ENCODE results near the gene TJP1.

Gene TJP1

GRCh38 chr15:29863438-29863837 lies 41.2 kb upstream of the TJP1 start:
- TF ChIP-seq, protein P1, sequence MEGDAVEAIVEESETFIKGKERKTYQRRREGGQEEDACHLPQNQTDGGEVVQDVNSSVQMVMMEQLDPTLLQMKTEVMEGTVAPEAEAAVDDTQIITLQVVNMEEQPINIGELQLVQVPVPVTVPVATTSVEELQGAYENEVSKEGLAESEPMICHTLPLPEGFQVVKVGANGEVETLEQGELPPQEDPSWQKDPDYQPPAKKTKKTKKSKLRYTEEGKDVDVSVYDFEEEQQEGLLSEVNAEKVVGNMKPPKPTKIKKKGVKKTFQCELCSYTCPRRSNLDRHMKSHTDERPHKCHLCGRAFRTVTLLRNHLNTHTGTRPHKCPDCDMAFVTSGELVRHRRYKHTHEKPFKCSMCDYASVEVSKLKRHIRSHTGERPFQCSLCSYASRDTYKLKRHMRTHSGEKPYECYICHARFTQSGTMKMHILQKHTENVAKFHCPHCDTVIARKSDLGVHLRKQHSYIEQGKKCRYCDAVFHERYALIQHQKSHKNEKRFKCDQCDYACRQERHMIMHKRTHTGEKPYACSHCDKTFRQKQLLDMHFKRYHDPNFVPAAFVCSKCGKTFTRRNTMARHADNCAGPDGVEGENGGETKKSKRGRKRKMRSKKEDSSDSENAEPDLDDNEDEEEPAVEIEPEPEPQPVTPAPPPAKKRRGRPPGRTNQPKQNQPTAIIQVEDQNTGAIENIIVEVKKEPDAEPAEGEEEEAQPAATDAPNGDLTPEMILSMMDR (IDR thresholded peaks at IDR 0.05; ENCODE audit: borderline replicate concordance, insufficient read depth, low read depth, low read length), result no peak
- H3K4me3 ChIP-seq (ENCODE audit: low read depth, low read length), result no peak overlapping the region

- TF ChIP-seq, protein P1 (IDR thresholded peaks at IDR 0.05; ENCODE audit: borderline replicate concordance, insufficient read depth, low read depth, low read length), result no peak
- no peak overlapping the region for H3K4me3 ChIP-seq (ENCODE audit: low read depth, low read length)
Observed at GRCh38 chr15:29862271-29862670, 40.0 kb upstream of the TJP1 start.

GRCh38 chr15:29860872-29861271 lies 38.6 kb upstream of the TJP1 start:
- TF ChIP-seq, protein P1 (IDR thresholded peaks at IDR 0.05; ENCODE audit: borderline replicate concordance, insufficient read depth, low read depth, low read length), result no peak
- H3K4me3 ChIP-seq (ENCODE audit: low read depth, low read length), result no peak overlapping the region

DNA sequence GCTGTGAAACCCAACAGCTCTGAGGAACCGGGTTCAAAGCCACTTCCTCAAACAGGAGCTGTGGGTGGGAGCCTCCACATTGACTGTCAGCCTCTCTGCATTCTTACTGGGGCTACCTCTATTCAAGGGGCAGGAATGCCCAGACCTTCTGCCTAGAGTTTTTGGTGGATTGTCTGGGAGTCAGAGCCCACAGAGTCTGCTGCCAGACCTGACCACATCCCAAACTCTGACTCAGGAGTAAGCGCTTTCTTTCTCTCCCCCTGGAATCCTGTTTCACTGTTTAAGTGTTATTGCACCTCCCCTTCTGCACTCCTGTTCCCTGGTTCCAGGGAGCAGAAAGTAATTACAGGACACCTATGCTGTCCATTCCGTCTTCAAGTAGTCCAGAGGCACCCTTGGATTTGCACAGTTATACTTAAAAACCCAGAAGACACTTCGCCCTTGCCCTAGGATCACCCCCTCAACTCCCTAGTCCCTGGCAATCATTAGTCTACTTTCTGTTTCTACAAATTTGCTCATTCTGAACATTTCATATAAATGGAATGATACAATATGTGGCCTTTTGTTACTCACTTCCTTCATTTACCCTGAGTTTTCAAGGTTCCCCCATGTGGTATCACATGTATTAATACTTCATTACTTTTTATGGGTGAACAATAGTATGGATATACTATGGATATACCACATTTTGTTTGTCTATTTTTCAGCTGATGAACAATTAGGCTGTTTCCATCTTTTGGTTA lies 37.9 kb upstream of the TJP1 start:
- TF ChIP-seq, protein P1 (IDR thresholded peaks at IDR 0.05; ENCODE audit: borderline replicate concordance, insufficient read depth, low read depth, low read length), result no peak
- no peak overlapping the region for H3K4me3 ChIP-seq (ENCODE audit: low read depth, low read length)

- TF ChIP-seq, protein P1 (IDR thresholded peaks at IDR 0.05; ENCODE audit: borderline replicate concordance, insufficient read depth, low read depth, low read length), result no peak
- no peak overlapping the region for H3K4me3 ChIP-seq (ENCODE audit: low read depth, low read length)
Observed at GRCh38 chr15:29859293-29859692, 37.0 kb upstream of the TJP1 start.

- H3K4me3 ChIP-seq (ENCODE audit: low read depth, low read length), result no peak overlapping the region
- TF ChIP-seq, protein P1 (IDR thresholded peaks at IDR 0.05; ENCODE audit: borderline replicate concordance, insufficient read depth, low read depth, low read length), result no peak
Observed at GRCh38 chr15:29857221-29857789, 35.0 kb upstream of the TJP1 start.

GRCh38 chr15:29854413-29854812 lies 32.1 kb upstream of the TJP1 start:
- TF ChIP-seq, protein P1 (IDR thresholded peaks at IDR 0.05; ENCODE audit: borderline replicate concordance, insufficient read depth, low read depth, low read length), result no peak

More at GRCh38 chr15:29854413-29854812, 32.1 kb upstream of the TJP1 start:
- no peak overlapping the region for H3K4me3 ChIP-seq (ENCODE audit: low read depth, low read length)

All from GM12875 (cell line).